ENCODE measurements around the gene ZNF444.

ZNF444 gene

GRCh38 chr19:56123266-56123891, 17.7 kb upstream of the ZNF444 start:
- Histone ChIP-seq H3K36me3 (ENCODE audit: control insufficient read depth in 1 of 2, insufficient read depth in 2 of 2, low read length in 2 of 2) (peaks cover 0 to 5% of the 10 kb centered on the region in 2 donors), H3K4me3 (ENCODE audit: low read depth in 1 of 2, low read length in 2 of 2) (no peak overlapping the region), H3K9ac (ENCODE audit: low read depth in 1 of 2, low read length in 2 of 2) (no peak overlapping the region), H3K4me1 (ENCODE audit: control insufficient read depth in 1 of 2, insufficient read depth in 2 of 2, low read length in 2 of 2) (peaks cover 27 to 33% of the 10 kb centered on the region in 2 donors), H3K27me3 (ENCODE audit: control insufficient read depth in 1 of 2, insufficient read depth in 2 of 2, low read length in 2 of 2) (no peaks in the 10 kb centered on the region), H3K27ac (ENCODE audit: low read depth, low read length) (no peak overlapping the region), H3K9me3 (ENCODE audit: control insufficient read depth in 1 of 2, low read length in 2 of 2) (no peaks in the 10 kb centered on the region)

GRCh38 chr19:56124578-56124977, 16.5 kb upstream of the ZNF444 start:
- H3K4me1 ChIP-seq (ENCODE audit: control insufficient read depth in 1 of 2, insufficient read depth in 2 of 2, low read length in 2 of 2), result peaks cover 15 to 21% of the 10 kb centered on the region in 2 donors
- no peak overlapping the region for H3K4me3 ChIP-seq (ENCODE audit: low read depth in 1 of 2, low read length in 2 of 2)

GRCh38 chr19:56125806-56126590, 15.1 kb upstream of the ZNF444 start:
- Histone ChIP-seq H3K4me3 (ENCODE audit: low read depth in 1 of 2, low read length in 2 of 2) (no peak overlapping the region), H3K9ac (ENCODE audit: low read depth in 1 of 2, low read length in 2 of 2) (no peak overlapping the region), H3K9me3 (ENCODE audit: control insufficient read depth in 1 of 2, low read length in 2 of 2) (no peaks in the 10 kb centered on the region), H3K27ac (ENCODE audit: low read depth, low read length) (no peak overlapping the region), H3K36me3 (ENCODE audit: control insufficient read depth in 1 of 2, insufficient read depth in 2 of 2, low read length in 2 of 2) (no peaks in the 10 kb centered on the region), H3K27me3 (ENCODE audit: control insufficient read depth in 1 of 2, insufficient read depth in 2 of 2, low read length in 2 of 2) (no peaks in the 10 kb centered on the region), H3K4me1 (ENCODE audit: control insufficient read depth in 1 of 2, insufficient read depth in 2 of 2, low read length in 2 of 2) (peaks cover 9 to 16% of the 10 kb centered on the region in 2 donors)

More at GRCh38 chr19:56124578-56124977, 16.5 kb upstream of the ZNF444 start:
- Histone ChIP-seq H3K27ac (ENCODE audit: low read depth, low read length) (no peak overlapping the region), H3K9me3 (ENCODE audit: control insufficient read depth in 1 of 2, low read length in 2 of 2) (no peaks in the 10 kb centered on the region), H3K27me3 (ENCODE audit: control insufficient read depth in 1 of 2, insufficient read depth in 2 of 2, low read length in 2 of 2) (no peaks in the 10 kb centered on the region), H3K9ac (ENCODE audit: low read depth in 1 of 2, low read length in 2 of 2) (no peak overlapping the region), H3K36me3 (ENCODE audit: control insufficient read depth in 1 of 2, insufficient read depth in 2 of 2, low read length in 2 of 2) (no peaks in the 10 kb centered on the region)

- Histone ChIP-seq H3K27me3 (ENCODE audit: control insufficient read depth in 1 of 2, insufficient read depth in 2 of 2, low read length in 2 of 2) (no peaks in the 10 kb centered on the region), H3K4me1 (ENCODE audit: control insufficient read depth in 1 of 2, insufficient read depth in 2 of 2, low read length in 2 of 2) (peaks cover 4 to 9% of the 10 kb centered on the region in 2 donors), H3K27ac (ENCODE audit: low read depth, low read length) (no peak overlapping the region), H3K4me3 (ENCODE audit: low read depth in 1 of 2, low read length in 2 of 2) (no peak overlapping the region), H3K9ac (ENCODE audit: low read depth in 1 of 2, low read length in 2 of 2) (no peak overlapping the region), H3K9me3 (ENCODE audit: control insufficient read depth in 1 of 2, low read length in 2 of 2) (no peaks in the 10 kb centered on the region), H3K36me3 (ENCODE audit: control insufficient read depth in 1 of 2, insufficient read depth in 2 of 2, low read length in 2 of 2) (no peaks in the 10 kb centered on the region)
Measured at GRCh38 chr19:56126983-56127780, 13.9 kb upstream of the ZNF444 start.

GRCh38 chr19:56130006-56130405, 11.1 kb upstream of the ZNF444 start:
- Histone ChIP-seq H3K36me3 (ENCODE audit: control insufficient read depth in 1 of 2, insufficient read depth in 2 of 2, low read length in 2 of 2) (no peaks in the 10 kb centered on the region), H3K9me3 (ENCODE audit: control insufficient read depth in 1 of 2, low read length in 2 of 2) (no peaks in the 10 kb centered on the region), H3K27ac (ENCODE audit: low read depth, low read length) (no peak overlapping the region), H3K4me3 (ENCODE audit: low read depth in 1 of 2, low read length in 2 of 2) (no peak overlapping the region), H3K27me3 (ENCODE audit: control insufficient read depth in 1 of 2, insufficient read depth in 2 of 2, low read length in 2 of 2) (no peaks in the 10 kb centered on the region), H3K4me1 (ENCODE audit: control insufficient read depth in 1 of 2, insufficient read depth in 2 of 2, low read length in 2 of 2) (peaks cover 4 to 9% of the 10 kb centered on the region in 2 donors), H3K9ac (ENCODE audit: low read depth in 1 of 2, low read length in 2 of 2) (no peak overlapping the region)

- H3K27ac ChIP-seq (ENCODE audit: low read depth, low read length), result no peak overlapping the region
- H3K4me1 ChIP-seq (ENCODE audit: control insufficient read depth in 1 of 2, insufficient read depth in 2 of 2, low read length in 2 of 2), result no peaks in the 10 kb centered on the region
- H3K4me3 ChIP-seq (ENCODE audit: low read depth in 1 of 2, low read length in 2 of 2), result no peak overlapping the region
- H3K9ac ChIP-seq (ENCODE audit: low read depth in 1 of 2, low read length in 2 of 2), result no peak overlapping the region
- no peaks in the 10 kb centered on the region for H3K36me3 ChIP-seq (ENCODE audit: control insufficient read depth in 1 of 2, insufficient read depth in 2 of 2, low read length in 2 of 2)
- no peaks in the 10 kb centered on the region for H3K27me3 ChIP-seq (ENCODE audit: control insufficient read depth in 1 of 2, insufficient read depth in 2 of 2, low read length in 2 of 2)
- H3K9me3 ChIP-seq (ENCODE audit: control insufficient read depth in 1 of 2, low read length in 2 of 2), result no peaks in the 10 kb centered on the region
Measured at GRCh38 chr19:56131651-56132050, 9.4 kb upstream of the ZNF444 start.

- no peaks in the 10 kb centered on the region for H3K9me3 ChIP-seq (ENCODE audit: control insufficient read depth in 1 of 2, low read length in 2 of 2)
- no peak overlapping the region for H3K4me3 ChIP-seq (ENCODE audit: low read depth in 1 of 2, low read length in 2 of 2)
- H3K4me1 ChIP-seq (ENCODE audit: control insufficient read depth in 1 of 2, insufficient read depth in 2 of 2, low read length in 2 of 2), result no peaks in the 10 kb centered on the region
- H3K9ac ChIP-seq (ENCODE audit: low read depth in 1 of 2, low read length in 2 of 2), result no peak overlapping the region
- no peaks in the 10 kb centered on the region for H3K36me3 ChIP-seq (ENCODE audit: control insufficient read depth in 1 of 2, insufficient read depth in 2 of 2, low read length in 2 of 2)
- no peaks in the 10 kb centered on the region for H3K27me3 ChIP-seq (ENCODE audit: control insufficient read depth in 1 of 2, insufficient read depth in 2 of 2, low read length in 2 of 2)
- H3K27ac ChIP-seq (ENCODE audit: low read depth, low read length), result no peak overlapping the region
Measured at GRCh38 chr19:56132316-56132822, 8.7 kb upstream of the ZNF444 start.

GRCh38 chr19:56133858-56134653, 7.0 kb upstream of the ZNF444 start:
- no peak overlapping the region for H3K4me3 ChIP-seq (ENCODE audit: low read depth in 1 of 2, low read length in 2 of 2)
- H3K36me3 ChIP-seq (ENCODE audit: control insufficient read depth in 1 of 2, insufficient read depth in 2 of 2, low read length in 2 of 2), result no peaks in the 10 kb centered on the region
- H3K27me3 ChIP-seq (ENCODE audit: control insufficient read depth in 1 of 2, insufficient read depth in 2 of 2, low read length in 2 of 2), result no peaks in the 10 kb centered on the region
- H3K4me1 ChIP-seq (ENCODE audit: control insufficient read depth in 1 of 2, insufficient read depth in 2 of 2, low read length in 2 of 2), result peaks cover 0 to 4% of the 10 kb centered on the region in 2 donors
- H3K9ac ChIP-seq (ENCODE audit: low read depth in 1 of 2, low read length in 2 of 2), result no peak overlapping the region
- no peak overlapping the region for H3K27ac ChIP-seq (ENCODE audit: low read depth, low read length)
- H3K9me3 ChIP-seq (ENCODE audit: control insufficient read depth in 1 of 2, low read length in 2 of 2), result no peaks in the 10 kb centered on the region

GRCh38 chr19:56134654-56134921, 6.5 kb upstream of the ZNF444 start:
- Histone ChIP-seq H3K9ac (ENCODE audit: low read depth in 1 of 2, low read length in 2 of 2) (no peak overlapping the region), H3K36me3 (ENCODE audit: control insufficient read depth in 1 of 2, insufficient read depth in 2 of 2, low read length in 2 of 2) (no peaks in the 10 kb centered on the region), H3K4me3 (ENCODE audit: low read depth in 1 of 2, low read length in 2 of 2) (no peak overlapping the region), H3K4me1 (ENCODE audit: control insufficient read depth in 1 of 2, insufficient read depth in 2 of 2, low read length in 2 of 2) (peaks cover 0 to 4% of the 10 kb centered on the region in 2 donors), H3K9me3 (ENCODE audit: control insufficient read depth in 1 of 2, low read length in 2 of 2) (no peaks in the 10 kb centered on the region), H3K27me3 (ENCODE audit: control insufficient read depth in 1 of 2, insufficient read depth in 2 of 2, low read length in 2 of 2) (no peaks in the 10 kb centered on the region), H3K27ac (ENCODE audit: low read depth, low read length) (no peak overlapping the region)

Data from duodenal mucosa (tissue), 2 donors.